CD4-positive, alpha-beta T cell treated with Interleukin-2 at 100 ng/mL for 4 hours (primary cell): ENCODE data around the gene PBX4.
"Not testable (repeated sequence)": the region's sequence is repeated elsewhere in the genome, so short reads cannot be mapped to it uniquely, and the experiment has no call there.

Source experiments
- DNase-seq: peaks from one replicate; pipeline ENCODE4 v3.0.0-alpha.2; 2020; ENCODE audit warnings: low spot score

Gene PBX4

GRCh38 chr19:19626516-19627472 is 8.3 kb upstream of the PBX4 start:
- DNase-seq, result no peak

GRCh38 chr19:19624032-19624570 is 5.6 kb upstream of the PBX4 start:
- no peak for DNase-seq

- DNase-seq, result no peak
These were observed 4.9 kb upstream of the PBX4 start for GRCh38 chr19:19623383-19623782.

GRCh38 chr19:19619849-19620210 is 1.3 kb upstream of the PBX4 start:
- no peak for DNase-seq

DNA sequence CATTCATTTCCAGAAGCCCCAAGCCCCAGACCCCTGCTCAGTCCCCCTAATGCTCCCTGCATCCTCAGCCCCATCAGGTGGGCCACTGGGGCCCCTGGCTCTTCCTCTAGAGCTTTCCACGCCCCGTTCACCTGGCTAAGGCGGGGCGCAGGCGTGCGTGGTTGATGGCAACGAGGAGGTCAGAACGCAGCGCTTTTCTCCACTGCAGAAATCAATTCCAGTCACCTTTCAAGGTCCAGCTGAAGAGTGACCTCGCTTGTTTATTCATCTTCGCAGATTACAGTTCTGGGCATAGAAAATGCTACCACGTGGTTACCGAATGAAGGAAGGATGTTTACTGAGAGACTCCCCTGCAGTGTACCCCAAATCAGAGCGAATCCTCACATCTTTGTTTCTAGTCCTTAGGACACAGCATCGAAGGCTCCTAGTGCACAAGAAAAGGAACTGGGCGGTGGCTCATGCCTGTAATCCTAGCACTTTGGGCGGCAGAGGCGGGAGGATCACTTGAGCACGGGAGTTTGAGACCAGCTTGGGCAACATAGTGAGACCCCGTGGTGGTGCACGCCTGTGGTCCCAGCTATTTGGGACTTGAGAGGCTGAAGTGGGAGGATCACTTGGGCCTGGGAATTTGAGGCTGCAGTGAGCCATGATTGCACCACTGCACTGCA is 828 bp upstream of the PBX4 start:
- no peak for DNase-seq

GRCh38 chr19:19615086-19615485 is 3.4 kb downstream of the PBX4 start:
- peak; percentile 78 for DNase-seq

DNA sequence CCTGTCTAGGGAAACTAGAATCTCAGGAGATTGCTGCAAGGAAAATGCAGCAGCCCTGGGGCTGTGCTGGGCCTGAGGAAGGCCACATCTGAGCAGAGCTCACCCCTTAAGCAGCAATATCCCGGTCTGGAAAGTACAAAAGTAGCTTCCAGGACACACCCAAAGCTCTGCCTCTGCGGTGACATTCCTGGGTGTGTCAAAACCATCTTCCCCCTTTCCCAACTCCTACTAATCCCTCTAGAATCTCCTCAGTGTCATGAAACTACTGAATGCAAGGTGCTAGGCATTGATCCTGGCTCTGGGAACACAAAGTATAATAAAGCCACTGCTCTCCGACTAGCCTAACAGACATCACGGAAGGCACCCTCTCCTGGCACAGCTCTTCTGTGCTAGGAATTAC is 5.0 kb downstream of the PBX4 start:
- no peak for DNase-seq

DNA sequence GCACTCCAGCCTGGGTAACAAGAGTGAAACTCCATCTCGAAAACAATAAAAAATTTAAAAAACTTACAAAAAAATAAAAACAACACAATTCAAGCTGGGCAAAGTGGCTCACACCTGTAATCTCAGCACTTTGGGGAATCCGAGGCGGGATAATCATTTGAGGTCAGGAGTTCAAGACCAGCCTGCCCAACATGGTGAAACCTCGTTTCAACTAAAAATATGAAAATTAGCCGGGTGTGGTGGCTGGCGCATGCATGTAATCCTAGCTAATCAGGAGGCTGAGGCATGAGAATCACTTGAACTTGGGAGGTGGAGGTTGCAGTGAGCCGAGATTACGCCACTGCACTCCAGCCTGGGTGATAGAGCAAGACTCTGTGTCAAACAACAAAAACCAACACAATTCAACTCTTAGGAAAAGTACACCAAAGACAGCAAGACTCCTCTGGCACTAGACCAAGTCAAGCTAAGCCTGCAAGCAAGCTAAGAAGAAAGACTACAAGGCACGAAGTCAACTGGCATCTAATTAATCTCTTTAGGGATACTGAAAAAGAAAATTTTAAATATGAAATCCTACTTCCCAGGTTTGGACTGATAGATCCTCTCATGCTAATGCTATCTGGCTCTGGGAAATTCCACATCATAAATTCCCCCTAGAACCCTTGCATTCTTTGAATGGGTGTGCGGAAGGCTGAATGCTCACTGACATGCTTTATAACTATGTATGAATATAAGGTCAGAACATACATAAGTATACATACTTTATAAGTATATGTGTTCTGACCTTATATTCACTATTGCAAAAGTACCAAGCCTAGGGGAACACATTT is 7.9 kb downstream of the PBX4 start:
- DNase-seq, result no peak

DNA sequence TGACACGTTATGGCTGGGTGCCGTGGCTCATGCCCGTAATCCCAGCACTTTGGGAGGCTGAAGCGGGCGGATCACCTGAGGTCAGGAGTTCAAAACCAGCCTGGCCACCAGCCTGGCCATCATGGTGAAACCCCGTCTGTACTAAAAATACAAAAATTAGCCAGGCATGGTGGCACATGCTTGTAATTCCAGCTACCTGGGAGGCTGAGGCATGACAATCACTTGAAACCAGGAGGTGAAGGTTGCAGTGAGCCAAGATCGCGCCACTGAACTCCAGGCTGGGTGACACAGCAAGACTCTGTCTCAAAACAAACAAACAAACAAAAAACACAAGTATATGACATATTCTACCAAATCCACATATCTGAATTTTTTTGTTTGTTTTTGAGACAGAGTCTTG is 11.8 kb downstream of the PBX4 start:
- DNase-seq, result not testable (repeated sequence)

DNA sequence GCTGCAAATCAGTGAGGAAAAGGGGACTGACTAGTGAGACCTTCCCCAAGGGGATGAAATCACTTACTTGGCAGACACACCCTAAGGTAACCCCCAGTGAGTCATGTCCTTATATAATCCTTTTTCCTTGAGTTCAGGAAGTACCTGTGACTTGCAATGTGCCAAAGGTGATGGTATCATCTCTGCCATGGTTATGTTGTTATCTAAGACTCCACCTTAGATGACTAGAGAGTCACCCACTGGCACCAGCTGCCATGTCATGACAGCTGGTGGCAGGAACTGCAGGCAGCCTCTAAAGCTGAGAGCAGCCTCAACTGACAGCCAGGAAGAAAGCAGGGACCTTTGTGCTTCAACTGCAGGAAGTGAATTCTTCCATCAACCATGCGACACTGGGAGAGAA is 12.5 kb downstream of the PBX4 start:
- peak; percentile 91 for DNase-seq

- DNase-seq, result no peak
These were observed 15.7 kb downstream of the PBX4 start for GRCh38 chr19:19602713-19603324.

DNA sequence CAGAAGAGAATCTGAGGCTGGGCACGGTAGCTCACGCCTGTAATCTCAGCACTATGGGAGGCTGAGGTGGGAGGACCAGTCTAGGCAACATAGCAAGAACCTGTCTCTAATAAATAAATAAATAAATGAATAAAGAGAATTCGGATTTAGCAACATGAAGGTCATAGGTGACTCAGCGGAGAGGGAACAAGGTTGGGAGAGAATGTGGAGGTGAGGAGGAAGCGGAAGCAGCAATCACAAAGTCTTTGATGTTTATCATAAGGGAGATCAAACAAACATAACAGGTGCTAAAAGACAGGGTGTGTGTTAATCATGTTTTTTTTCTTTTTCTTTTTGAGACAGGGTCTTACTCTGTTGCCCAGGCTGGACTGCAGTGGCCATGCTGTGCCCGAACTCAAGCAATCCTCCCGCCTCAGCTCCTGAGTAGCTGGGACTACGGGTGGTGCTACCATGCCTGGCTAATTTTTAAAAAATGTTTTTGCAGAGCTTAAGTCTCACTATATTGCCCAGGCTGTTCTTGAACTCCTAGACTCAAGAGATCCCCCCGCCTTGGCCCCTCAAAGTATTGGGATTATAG is 16.3 kb downstream of the PBX4 start:
- DNase-seq, result peak; percentile 73

GRCh38 chr19:19600793-19601330 is 17.6 kb downstream of the PBX4 start:
- no peak for DNase-seq

- DNase-seq, result peak; percentile 78
These were observed 19.6 kb downstream of the PBX4 start for GRCh38 chr19:19598728-19599451.

GRCh38 chr19:19597809-19598306 is 20.6 kb downstream of the PBX4 start:
- peak; percentile 90 for DNase-seq

DNA sequence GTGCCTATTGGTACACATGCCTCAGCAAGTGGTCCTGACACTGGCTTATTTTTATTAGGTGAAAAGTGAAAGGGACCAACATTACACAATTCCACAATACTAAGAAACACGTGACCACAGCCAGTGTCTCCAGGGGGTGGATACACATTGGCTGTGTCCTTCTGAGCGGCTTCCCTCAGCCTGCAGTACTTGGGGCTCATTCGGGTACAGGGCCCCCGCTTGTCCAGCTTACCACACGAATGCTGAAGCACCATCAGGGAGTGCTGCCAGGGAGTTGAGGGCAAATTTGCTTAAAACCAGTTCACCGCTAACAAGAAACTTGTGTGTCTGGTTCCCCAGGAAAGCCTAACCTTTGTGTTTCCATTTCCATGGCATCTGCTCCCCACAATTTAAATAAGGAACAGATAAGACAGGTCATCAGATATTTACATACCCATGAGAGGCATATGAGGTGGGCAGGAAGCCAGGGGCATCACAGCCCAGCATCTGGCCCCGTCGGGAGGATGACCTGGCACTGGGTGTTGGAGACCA is 23.3 kb downstream of the PBX4 start:
- no peak for DNase-seq

DNA sequence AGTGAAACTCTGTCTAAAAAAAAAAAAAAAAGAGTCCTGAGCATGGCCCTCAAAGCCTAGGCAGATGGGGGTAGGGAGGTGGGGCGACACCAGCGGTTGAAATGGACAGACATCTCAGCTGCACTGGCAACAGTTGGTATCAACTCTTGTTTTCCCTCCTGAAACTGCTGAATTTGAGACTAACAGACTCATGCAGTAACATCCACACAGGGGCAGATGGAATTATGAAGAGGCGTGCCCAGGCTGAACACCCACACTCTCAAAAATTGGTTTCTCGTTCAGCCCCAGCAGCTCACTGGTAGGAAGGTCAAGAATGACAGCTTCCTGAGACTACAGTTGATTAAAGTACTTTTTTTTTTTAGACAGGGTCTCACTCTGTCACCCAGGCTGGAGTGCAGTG is 24.1 kb downstream of the PBX4 start:
- no peak for DNase-seq

- no peak for DNase-seq
These were observed 25.8 kb downstream of the PBX4 start for GRCh38 chr19:19592690-19593089.

- DNase-seq, result peak; percentile 85
These were observed 27.2 kb downstream of the PBX4 start for GRCh38 chr19:19591133-19591825.
